ENCODE measurements around the gene RB1. TPM values are rescaled to one million over a fixed set of nuclear protein-coding genes. Genes with fewer than 3 reads are reported as not detected.

RB1 gene
- total RNA-seq, 1 experiment from 2014 or later = 18.8 TPM

DNA sequence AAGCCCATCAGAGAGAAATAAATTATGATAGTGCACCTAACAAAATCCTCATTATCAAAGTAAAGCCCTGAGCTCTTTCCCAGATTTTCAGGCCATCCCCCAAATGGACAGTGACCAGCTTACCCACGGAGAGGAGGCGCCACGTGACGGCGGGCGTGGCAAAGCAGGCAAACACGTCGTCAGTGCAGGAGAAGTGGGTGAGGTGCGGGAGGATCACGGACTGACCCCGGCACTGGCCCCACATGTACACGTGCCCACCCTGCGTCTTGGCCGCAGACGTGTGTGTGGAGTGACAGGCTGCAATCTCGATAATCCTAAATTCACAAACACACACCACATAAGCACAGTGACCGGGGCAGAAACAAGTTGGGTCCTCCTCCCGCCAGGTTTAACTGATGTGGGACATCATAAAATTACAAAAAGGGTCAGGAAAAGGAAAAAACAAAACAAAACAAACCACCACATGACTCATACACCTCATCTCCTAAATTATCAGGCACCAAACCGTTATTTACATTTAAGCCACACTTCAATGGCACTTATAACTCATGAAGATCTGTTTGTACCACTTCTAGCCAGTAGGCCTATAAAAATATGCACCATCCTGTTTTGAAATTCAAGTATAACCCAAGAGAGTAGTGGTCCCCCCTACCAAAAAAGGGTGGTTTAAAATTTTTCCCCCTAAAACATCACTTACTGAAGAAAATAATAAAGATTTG lies 199.2 kb downstream of the RB1 start:
- Mint-ChIP-seq H3K4me3 (no peak overlapping the region), H3K4me1 (peaks cover 16% of the 10 kb centered on the region), H3K27ac (peak overlapping the region; percentile 36; the same call in 1 of the 2 replicates), H3K27me3 (ENCODE audit: low read depth) (no peaks in the 10 kb centered on the region), H3K9me3 (no peaks in the 10 kb centered on the region), H3K36me3 (no peaks in the 10 kb centered on the region)
- CTCF ChIA-PET = no interaction called here
- ATAC-seq (no peak), DNase-seq (ENCODE audit: low spot score) (no peak)
- POLR2A ChIA-PET = no interaction called here
- TF ChIP-seq, protein P1, sequence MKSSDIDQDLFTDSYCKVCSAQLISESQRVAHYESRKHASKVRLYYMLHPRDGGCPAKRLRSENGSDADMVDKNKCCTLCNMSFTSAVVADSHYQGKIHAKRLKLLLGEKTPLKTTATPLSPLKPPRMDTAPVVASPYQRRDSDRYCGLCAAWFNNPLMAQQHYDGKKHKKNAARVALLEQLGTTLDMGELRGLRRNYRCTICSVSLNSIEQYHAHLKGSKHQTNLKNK (CRISPR knock-in tag; IDR thresholded peaks at IDR 0.05) = no peak
- no peak for TF ChIP-seq OVOL2 (CRISPR knock-in tag; IDR thresholded peaks at IDR 0.05; ENCODE audit: borderline replicate concordance)
- TF ChIP-seq NR2C2 (CRISPR knock-in tag; IDR thresholded peaks at IDR 0.05) = no peak
- no peak for TF ChIP-seq KAT7 (CRISPR knock-in tag; IDR thresholded peaks at IDR 0.05; ENCODE audit: borderline replicate concordance)
- no peak for TF ChIP-seq NR3C1 (CRISPR knock-in tag; conservative IDR thresholded peaks at IDR 0.05; ENCODE audit: low read depth)
- no peak for TF ChIP-seq TEAD1 (CRISPR knock-in tag; IDR thresholded peaks at IDR 0.05)
- no peak for TF ChIP-seq RORB (CRISPR knock-in tag; IDR thresholded peaks at IDR 0.05)
- no peak for TF ChIP-seq SMAD4 (CRISPR knock-in tag; IDR thresholded peaks at IDR 0.05)
- TF ChIP-seq, protein P2, sequence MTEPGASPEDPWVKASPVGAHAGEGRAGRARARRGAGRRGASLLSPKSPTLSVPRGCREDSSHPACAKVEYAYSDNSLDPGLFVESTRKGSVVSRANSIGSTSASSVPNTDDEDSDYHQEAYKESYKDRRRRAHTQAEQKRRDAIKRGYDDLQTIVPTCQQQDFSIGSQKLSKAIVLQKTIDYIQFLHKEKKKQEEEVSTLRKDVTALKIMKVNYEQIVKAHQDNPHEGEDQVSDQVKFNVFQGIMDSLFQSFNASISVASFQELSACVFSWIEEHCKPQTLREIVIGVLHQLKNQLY (CRISPR knock-in tag; IDR thresholded peaks at IDR 0.05) = no peak
- TF ChIP-seq, protein P3, sequence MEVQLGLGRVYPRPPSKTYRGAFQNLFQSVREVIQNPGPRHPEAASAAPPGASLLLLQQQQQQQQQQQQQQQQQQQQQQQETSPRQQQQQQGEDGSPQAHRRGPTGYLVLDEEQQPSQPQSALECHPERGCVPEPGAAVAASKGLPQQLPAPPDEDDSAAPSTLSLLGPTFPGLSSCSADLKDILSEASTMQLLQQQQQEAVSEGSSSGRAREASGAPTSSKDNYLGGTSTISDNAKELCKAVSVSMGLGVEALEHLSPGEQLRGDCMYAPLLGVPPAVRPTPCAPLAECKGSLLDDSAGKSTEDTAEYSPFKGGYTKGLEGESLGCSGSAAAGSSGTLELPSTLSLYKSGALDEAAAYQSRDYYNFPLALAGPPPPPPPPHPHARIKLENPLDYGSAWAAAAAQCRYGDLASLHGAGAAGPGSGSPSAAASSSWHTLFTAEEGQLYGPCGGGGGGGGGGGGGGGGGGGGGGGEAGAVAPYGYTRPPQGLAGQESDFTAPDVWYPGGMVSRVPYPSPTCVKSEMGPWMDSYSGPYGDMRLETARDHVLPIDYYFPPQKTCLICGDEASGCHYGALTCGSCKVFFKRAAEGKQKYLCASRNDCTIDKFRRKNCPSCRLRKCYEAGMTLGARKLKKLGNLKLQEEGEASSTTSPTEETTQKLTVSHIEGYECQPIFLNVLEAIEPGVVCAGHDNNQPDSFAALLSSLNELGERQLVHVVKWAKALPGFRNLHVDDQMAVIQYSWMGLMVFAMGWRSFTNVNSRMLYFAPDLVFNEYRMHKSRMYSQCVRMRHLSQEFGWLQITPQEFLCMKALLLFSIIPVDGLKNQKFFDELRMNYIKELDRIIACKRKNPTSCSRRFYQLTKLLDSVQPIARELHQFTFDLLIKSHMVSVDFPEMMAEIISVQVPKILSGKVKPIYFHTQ (CRISPR knock-in tag; IDR thresholded peaks at IDR 0.05) = no peak
- no peak for TF ChIP-seq NR1H2 (CRISPR knock-in tag; IDR thresholded peaks at IDR 0.05)
- TF ChIP-seq MYBL2 (CRISPR knock-in tag; IDR thresholded peaks at IDR 0.05) = no peak
- no peak for TF ChIP-seq ZBTB21 (CRISPR knock-in tag; IDR thresholded peaks at IDR 0.05; ENCODE audit: borderline replicate concordance)
- no peak for TF ChIP-seq NFYB (CRISPR knock-in tag; conservative IDR thresholded peaks at IDR 0.05; ENCODE audit: low read depth)
- TF ChIP-seq, protein P4, sequence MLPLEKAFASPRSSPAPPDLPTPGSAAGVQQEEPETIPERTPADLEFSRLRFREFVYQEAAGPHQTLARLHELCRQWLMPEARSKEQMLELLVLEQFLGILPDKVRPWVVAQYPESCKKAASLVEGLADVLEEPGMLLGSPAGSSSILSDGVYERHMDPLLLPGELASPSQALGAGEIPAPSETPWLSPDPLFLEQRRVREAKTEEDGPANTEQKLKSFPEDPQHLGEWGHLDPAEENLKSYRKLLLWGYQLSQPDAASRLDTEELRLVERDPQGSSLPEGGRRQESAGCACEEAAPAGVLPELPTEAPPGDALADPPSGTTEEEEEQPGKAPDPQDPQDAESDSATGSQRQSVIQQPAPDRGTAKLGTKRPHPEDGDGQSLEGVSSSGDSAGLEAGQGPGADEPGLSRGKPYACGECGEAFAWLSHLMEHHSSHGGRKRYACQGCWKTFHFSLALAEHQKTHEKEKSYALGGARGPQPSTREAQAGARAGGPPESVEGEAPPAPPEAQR (CRISPR knock-in tag; IDR thresholded peaks at IDR 0.05) = no peak
- no peak for TF ChIP-seq ZNF138 (CRISPR knock-in tag; conservative IDR thresholded peaks at IDR 0.05)
- TF ChIP-seq, protein P5, sequence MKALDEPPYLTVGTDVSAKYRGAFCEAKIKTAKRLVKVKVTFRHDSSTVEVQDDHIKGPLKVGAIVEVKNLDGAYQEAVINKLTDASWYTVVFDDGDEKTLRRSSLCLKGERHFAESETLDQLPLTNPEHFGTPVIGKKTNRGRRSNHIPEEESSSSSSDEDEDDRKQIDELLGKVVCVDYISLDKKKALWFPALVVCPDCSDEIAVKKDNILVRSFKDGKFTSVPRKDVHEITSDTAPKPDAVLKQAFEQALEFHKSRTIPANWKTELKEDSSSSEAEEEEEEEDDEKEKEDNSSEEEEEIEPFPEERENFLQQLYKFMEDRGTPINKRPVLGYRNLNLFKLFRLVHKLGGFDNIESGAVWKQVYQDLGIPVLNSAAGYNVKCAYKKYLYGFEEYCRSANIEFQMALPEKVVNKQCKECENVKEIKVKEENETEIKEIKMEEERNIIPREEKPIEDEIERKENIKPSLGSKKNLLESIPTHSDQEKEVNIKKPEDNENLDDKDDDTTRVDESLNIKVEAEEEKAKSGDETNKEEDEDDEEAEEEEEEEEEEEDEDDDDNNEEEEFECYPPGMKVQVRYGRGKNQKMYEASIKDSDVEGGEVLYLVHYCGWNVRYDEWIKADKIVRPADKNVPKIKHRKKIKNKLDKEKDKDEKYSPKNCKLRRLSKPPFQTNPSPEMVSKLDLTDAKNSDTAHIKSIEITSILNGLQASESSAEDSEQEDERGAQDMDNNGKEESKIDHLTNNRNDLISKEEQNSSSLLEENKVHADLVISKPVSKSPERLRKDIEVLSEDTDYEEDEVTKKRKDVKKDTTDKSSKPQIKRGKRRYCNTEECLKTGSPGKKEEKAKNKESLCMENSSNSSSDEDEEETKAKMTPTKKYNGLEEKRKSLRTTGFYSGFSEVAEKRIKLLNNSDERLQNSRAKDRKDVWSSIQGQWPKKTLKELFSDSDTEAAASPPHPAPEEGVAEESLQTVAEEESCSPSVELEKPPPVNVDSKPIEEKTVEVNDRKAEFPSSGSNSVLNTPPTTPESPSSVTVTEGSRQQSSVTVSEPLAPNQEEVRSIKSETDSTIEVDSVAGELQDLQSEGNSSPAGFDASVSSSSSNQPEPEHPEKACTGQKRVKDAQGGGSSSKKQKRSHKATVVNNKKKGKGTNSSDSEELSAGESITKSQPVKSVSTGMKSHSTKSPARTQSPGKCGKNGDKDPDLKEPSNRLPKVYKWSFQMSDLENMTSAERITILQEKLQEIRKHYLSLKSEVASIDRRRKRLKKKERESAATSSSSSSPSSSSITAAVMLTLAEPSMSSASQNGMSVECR (CRISPR knock-in tag; IDR thresholded peaks at IDR 0.05; ENCODE audit: borderline replicate concordance) = no peak
- TF ChIP-seq, protein P6, sequence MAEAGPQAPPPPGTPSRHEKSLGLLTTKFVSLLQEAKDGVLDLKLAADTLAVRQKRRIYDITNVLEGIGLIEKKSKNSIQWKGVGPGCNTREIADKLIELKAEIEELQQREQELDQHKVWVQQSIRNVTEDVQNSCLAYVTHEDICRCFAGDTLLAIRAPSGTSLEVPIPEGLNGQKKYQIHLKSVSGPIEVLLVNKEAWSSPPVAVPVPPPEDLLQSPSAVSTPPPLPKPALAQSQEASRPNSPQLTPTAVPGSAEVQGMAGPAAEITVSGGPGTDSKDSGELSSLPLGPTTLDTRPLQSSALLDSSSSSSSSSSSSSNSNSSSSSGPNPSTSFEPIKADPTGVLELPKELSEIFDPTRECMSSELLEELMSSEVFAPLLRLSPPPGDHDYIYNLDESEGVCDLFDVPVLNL (CRISPR knock-in tag; IDR thresholded peaks at IDR 0.05; ENCODE audit: borderline replicate concordance, low read depth) = no peak
- TF ChIP-seq NFATC4 (CRISPR knock-in tag; IDR thresholded peaks at IDR 0.05) = no peak
